ENCODE data around the gene PRMT7.
A peak's percentile ranks its signal among the peaks of the same experiment; 100 is the strongest.

Gene PRMT7

DNA sequence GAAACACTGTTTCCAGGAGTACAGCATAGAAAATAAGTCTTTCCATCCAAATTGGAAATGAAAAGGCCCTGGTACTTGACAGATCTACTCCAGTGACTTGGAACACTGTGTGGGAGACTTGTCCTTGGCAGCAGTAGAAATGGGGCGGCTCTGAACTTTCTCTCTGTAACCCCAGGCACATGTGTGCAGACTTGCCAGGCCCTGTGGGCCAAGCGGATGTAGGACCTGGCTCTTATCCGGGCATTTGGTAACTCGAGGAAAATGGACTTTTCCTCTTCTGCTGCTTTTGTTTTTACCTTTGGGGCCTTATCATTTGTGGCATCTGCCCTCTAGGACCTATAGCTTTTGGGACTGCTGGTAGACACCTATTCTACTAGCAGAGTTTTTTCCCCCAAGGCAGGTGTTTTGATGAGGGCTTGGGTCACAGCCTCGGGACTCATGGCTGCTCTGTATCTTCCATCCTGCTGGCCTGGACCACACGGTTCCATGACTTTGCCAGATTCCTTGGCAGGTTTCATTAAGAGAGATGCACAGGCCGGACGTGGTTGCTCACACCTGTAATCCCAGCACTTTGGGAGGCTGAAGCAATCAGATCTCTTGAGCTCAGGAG, 94.0 kb downstream of the PRMT7 start:
- DNase-seq (ENCODE audit: low read depth) = no peak
- TF ChIP-seq, protein P1, sequence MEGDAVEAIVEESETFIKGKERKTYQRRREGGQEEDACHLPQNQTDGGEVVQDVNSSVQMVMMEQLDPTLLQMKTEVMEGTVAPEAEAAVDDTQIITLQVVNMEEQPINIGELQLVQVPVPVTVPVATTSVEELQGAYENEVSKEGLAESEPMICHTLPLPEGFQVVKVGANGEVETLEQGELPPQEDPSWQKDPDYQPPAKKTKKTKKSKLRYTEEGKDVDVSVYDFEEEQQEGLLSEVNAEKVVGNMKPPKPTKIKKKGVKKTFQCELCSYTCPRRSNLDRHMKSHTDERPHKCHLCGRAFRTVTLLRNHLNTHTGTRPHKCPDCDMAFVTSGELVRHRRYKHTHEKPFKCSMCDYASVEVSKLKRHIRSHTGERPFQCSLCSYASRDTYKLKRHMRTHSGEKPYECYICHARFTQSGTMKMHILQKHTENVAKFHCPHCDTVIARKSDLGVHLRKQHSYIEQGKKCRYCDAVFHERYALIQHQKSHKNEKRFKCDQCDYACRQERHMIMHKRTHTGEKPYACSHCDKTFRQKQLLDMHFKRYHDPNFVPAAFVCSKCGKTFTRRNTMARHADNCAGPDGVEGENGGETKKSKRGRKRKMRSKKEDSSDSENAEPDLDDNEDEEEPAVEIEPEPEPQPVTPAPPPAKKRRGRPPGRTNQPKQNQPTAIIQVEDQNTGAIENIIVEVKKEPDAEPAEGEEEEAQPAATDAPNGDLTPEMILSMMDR (IDR thresholded peaks at IDR 0.05; ENCODE audit: insufficient read depth, low read depth, low read length, missing control alignments) = no peak
- H3K4me3 ChIP-seq (ENCODE audit: low read length) = no peak overlapping the region

GRCh38 chr16:68406458-68407152, 95.8 kb downstream of the PRMT7 start:
- TF ChIP-seq, protein P1 (IDR thresholded peaks at IDR 0.05; ENCODE audit: insufficient read depth, low read depth, low read length, missing control alignments) = no peak
- H3K4me3 ChIP-seq (ENCODE audit: low read length) = no peak overlapping the region
- peak; percentile 12 for DNase-seq (ENCODE audit: low read depth)

Measured in epithelial cell of esophagus (primary cell).